Measurements from ENCODE around the gene DDX23. TPM values are rescaled to one million over a fixed set of nuclear protein-coding genes. Genes with fewer than 3 reads are reported as not detected.
"Not testable (repeated sequence)": the region's sequence is repeated elsewhere in the genome, so short reads cannot be mapped to it uniquely, and the experiment has no call there.

DDX23 gene
- total RNA-seq, 1 experiment from 2014 or later = 37.0 TPM

- Histone ChIP-seq H3K27ac (ENCODE audit: low read length) (no peak overlapping the region), H2AFZ (ENCODE audit: low read length) (no peak overlapping the region)
These were observed 6.1 kb upstream of the DDX23 start for GRCh38 chr12:48858043-48858442.

GRCh38 chr12:48857278-48857994 lies 5.5 kb upstream of the DDX23 start:
- peak; percentile 89 for DNase-seq

More at GRCh38 chr12:48858043-48858442, 6.1 kb upstream of the DDX23 start:
- H3K36me3 ChIP-seq (ENCODE audit: insufficient read depth, low read length) = no peaks in the 10 kb centered on the region
- peak; percentile 63 for DNase-seq
- peak overlapping the region; percentile 51; the same call in 1 of the 2 replicates for H3K4me3 ChIP-seq (ENCODE audit: low read length)
- H3K9me2 ChIP-seq (replicated peaks; ENCODE audit: insufficient read depth, low read length) = no peaks in the 10 kb centered on the region
- no peaks in the 10 kb centered on the region for H3K9me3 ChIP-seq (ENCODE audit: low read length)
- no peaks in the 10 kb centered on the region for H4K20me1 ChIP-seq (ENCODE audit: insufficient read depth, low read depth, low read length)
- H3K27me3 ChIP-seq (ENCODE audit: low read length) = no peaks in the 10 kb centered on the region
- peak overlapping the region; percentile 66 for H3K4me2 ChIP-seq (ENCODE audit: low read depth, low read length, poor library complexity, severe bottlenecking)
- H3K4me1 ChIP-seq (ENCODE audit: low read length) = peaks cover 21% of the 10 kb centered on the region
- H3K79me2 ChIP-seq (ENCODE audit: low read length) = no peaks in the 10 kb centered on the region
- H3K9ac ChIP-seq (ENCODE audit: low read length) = peak overlapping the region; percentile 44; the same call in 1 of the 2 replicates

GRCh38 chr12:48856379-48856778 lies 4.4 kb upstream of the DDX23 start:
- H3K4me3 ChIP-seq (ENCODE audit: low read length) = no peak overlapping the region
- no peaks in the 10 kb centered on the region for H3K36me3 ChIP-seq (ENCODE audit: insufficient read depth, low read length)

More at GRCh38 chr12:48857278-48857994, 5.5 kb upstream of the DDX23 start:
- peak overlapping the region; percentile 66 for H3K4me2 ChIP-seq (ENCODE audit: low read depth, low read length, poor library complexity, severe bottlenecking)
- no peak overlapping the region for H3K27ac ChIP-seq (ENCODE audit: low read length)
- peak overlapping the region; percentile 44 for H3K9ac ChIP-seq (ENCODE audit: low read length)
- peak overlapping the region; percentile 46; the same call in 1 of the 2 replicates for H2AFZ ChIP-seq (ENCODE audit: low read length)
- H3K79me2 ChIP-seq (ENCODE audit: low read length) = peaks cover 4% of the 10 kb centered on the region
- H3K4me3 ChIP-seq (ENCODE audit: low read length) = peak overlapping the region; percentile 51; the same call in 1 of the 2 replicates
- no peaks in the 10 kb centered on the region for H3K9me3 ChIP-seq (ENCODE audit: low read length)
- no peaks in the 10 kb centered on the region for H4K20me1 ChIP-seq (ENCODE audit: insufficient read depth, low read depth, low read length)
- H3K36me3 ChIP-seq (ENCODE audit: insufficient read depth, low read length) = no peaks in the 10 kb centered on the region
- H3K4me1 ChIP-seq (ENCODE audit: low read length) = peaks cover 27% of the 10 kb centered on the region
- no peaks in the 10 kb centered on the region for H3K27me3 ChIP-seq (ENCODE audit: low read length)
- H3K9me2 ChIP-seq (replicated peaks; ENCODE audit: insufficient read depth, low read length) = no peaks in the 10 kb centered on the region

GRCh38 chr12:48854932-48855331 lies 3.0 kb upstream of the DDX23 start:
- H3K79me2 ChIP-seq (ENCODE audit: low read length) = peaks cover 27% of the 10 kb centered on the region
- H3K4me3 ChIP-seq (ENCODE audit: low read length) = not testable (repeated sequence)

More at GRCh38 chr12:48856379-48856778, 4.4 kb upstream of the DDX23 start:
- Histone ChIP-seq H3K79me2 (ENCODE audit: low read length) (peaks cover 12% of the 10 kb centered on the region), H3K4me2 (ENCODE audit: low read depth, low read length, poor library complexity, severe bottlenecking) (no peak overlapping the region), H3K9me3 (ENCODE audit: low read length) (no peaks in the 10 kb centered on the region), H4K20me1 (ENCODE audit: insufficient read depth, low read depth, low read length) (no peaks in the 10 kb centered on the region), H3K27me3 (ENCODE audit: low read length) (no peaks in the 10 kb centered on the region), H3K4me1 (ENCODE audit: low read length) (peaks cover 28% of the 10 kb centered on the region), H2AFZ (ENCODE audit: low read length) (no peak overlapping the region), H3K27ac (ENCODE audit: low read length) (no peak overlapping the region), H3K9ac (ENCODE audit: low read length) (no peak overlapping the region), H3K9me2 (replicated peaks; ENCODE audit: insufficient read depth, low read length) (no peaks in the 10 kb centered on the region)
- no peak for DNase-seq

GRCh38 chr12:48854488-48854887 lies 2.5 kb upstream of the DDX23 start:
- no peak for DNase-seq
- no peak overlapping the region for H3K4me2 ChIP-seq (ENCODE audit: low read depth, low read length, poor library complexity, severe bottlenecking)
- peaks cover 38% of the 10 kb centered on the region for H3K4me1 ChIP-seq (ENCODE audit: low read length)
- no peak overlapping the region for H3K4me3 ChIP-seq (ENCODE audit: low read length)
- H3K9me2 ChIP-seq (replicated peaks; ENCODE audit: insufficient read depth, low read length) = no peaks in the 10 kb centered on the region
- no peak overlapping the region for H2AFZ ChIP-seq (ENCODE audit: low read length)
- H3K27ac ChIP-seq (ENCODE audit: low read length) = no peak overlapping the region
- no peaks in the 10 kb centered on the region for H3K36me3 ChIP-seq (ENCODE audit: insufficient read depth, low read length)
- peaks cover 31% of the 10 kb centered on the region for H3K79me2 ChIP-seq (ENCODE audit: low read length)
- no peak overlapping the region for H3K9ac ChIP-seq (ENCODE audit: low read length)
- H3K9me3 ChIP-seq (ENCODE audit: low read length) = no peaks in the 10 kb centered on the region
- peaks cover 5% of the 10 kb centered on the region; the same call in 1 of the 2 replicates for H4K20me1 ChIP-seq (ENCODE audit: insufficient read depth, low read depth, low read length)
- no peaks in the 10 kb centered on the region for H3K27me3 ChIP-seq (ENCODE audit: low read length)

More at GRCh38 chr12:48854932-48855331, 3.0 kb upstream of the DDX23 start:
- not testable (repeated sequence) for H3K27ac ChIP-seq (ENCODE audit: low read length); H4K20me1 ChIP-seq (ENCODE audit: insufficient read depth, low read depth, low read length); H3K9me2 ChIP-seq (replicated peaks; ENCODE audit: insufficient read depth, low read length); DNase-seq; H2AFZ ChIP-seq (ENCODE audit: low read length); H3K4me2 ChIP-seq (ENCODE audit: low read depth, low read length, poor library complexity, severe bottlenecking); H3K9ac ChIP-seq (ENCODE audit: low read length); H3K9me3 ChIP-seq (ENCODE audit: low read length); H3K27me3 ChIP-seq (ENCODE audit: low read length); H3K36me3 ChIP-seq (ENCODE audit: insufficient read depth, low read length)
- peaks cover 38% of the 10 kb centered on the region for H3K4me1 ChIP-seq (ENCODE audit: low read length)

- H4K20me1 ChIP-seq (ENCODE audit: insufficient read depth, low read depth, low read length) = peaks cover 5% of the 10 kb centered on the region; the same call in 1 of the 2 replicates
- peak overlapping the region; percentile 32 for H3K27ac ChIP-seq (ENCODE audit: low read length)
- no peaks in the 10 kb centered on the region for H3K9me2 ChIP-seq (replicated peaks; ENCODE audit: insufficient read depth, low read length)
- H2AFZ ChIP-seq (ENCODE audit: low read length) = peak overlapping the region; percentile 73
- peaks cover 43% of the 10 kb centered on the region for H3K79me2 ChIP-seq (ENCODE audit: low read length)
- H3K9me3 ChIP-seq (ENCODE audit: low read length) = no peaks in the 10 kb centered on the region
- H3K36me3 ChIP-seq (ENCODE audit: insufficient read depth, low read length) = peaks cover 3% of the 10 kb centered on the region; the same call in 1 of the 2 replicates
- peaks cover 34% of the 10 kb centered on the region for H3K4me1 ChIP-seq (ENCODE audit: low read length)
- H3K4me3 ChIP-seq (ENCODE audit: low read length) = peak overlapping the region; percentile 85
- peak; percentile 97 for DNase-seq
- H3K4me2 ChIP-seq (ENCODE audit: low read depth, low read length, poor library complexity, severe bottlenecking) = peak overlapping the region; percentile 98
- H3K9ac ChIP-seq (ENCODE audit: low read length) = peak overlapping the region; percentile 72
- no peaks in the 10 kb centered on the region for H3K27me3 ChIP-seq (ENCODE audit: low read length)
These were observed 1.0 kb upstream of the DDX23 start for GRCh38 chr12:48852734-48853688.

- not testable (repeated sequence) for H4K20me1 ChIP-seq (ENCODE audit: insufficient read depth, low read depth, low read length); H3K4me3 ChIP-seq (ENCODE audit: low read length); H3K27me3 ChIP-seq (ENCODE audit: low read length); H3K9ac ChIP-seq (ENCODE audit: low read length); DNase-seq; H3K4me2 ChIP-seq (ENCODE audit: low read depth, low read length, poor library complexity, severe bottlenecking); H2AFZ ChIP-seq (ENCODE audit: low read length); H3K4me1 ChIP-seq (ENCODE audit: low read length); H3K9me3 ChIP-seq (ENCODE audit: low read length); H3K9me2 ChIP-seq (replicated peaks; ENCODE audit: insufficient read depth, low read length); H3K27ac ChIP-seq (ENCODE audit: low read length)
- peaks cover 12% of the 10 kb centered on the region for H3K79me2 ChIP-seq (ENCODE audit: low read length)
- H3K36me3 ChIP-seq (ENCODE audit: insufficient read depth, low read length) = peaks cover 29% of the 10 kb centered on the region
These were observed 9.9 kb downstream of the DDX23 start for GRCh38 chr12:48842021-48842420.

- Histone ChIP-seq H4K20me1 (ENCODE audit: insufficient read depth, low read depth, low read length) (no peaks in the 10 kb centered on the region), H3K27ac (ENCODE audit: low read length) (no peak overlapping the region), H3K79me2 (ENCODE audit: low read length) (no peaks in the 10 kb centered on the region), H3K4me2 (ENCODE audit: low read depth, low read length, poor library complexity, severe bottlenecking) (no peak overlapping the region), H3K27me3 (ENCODE audit: low read length) (no peaks in the 10 kb centered on the region), H3K9ac (ENCODE audit: low read length) (no peak overlapping the region), H3K9me3 (ENCODE audit: low read length) (no peaks in the 10 kb centered on the region), H3K4me3 (ENCODE audit: low read length) (no peak overlapping the region), H3K9me2 (replicated peaks; ENCODE audit: insufficient read depth, low read length) (no peaks in the 10 kb centered on the region), H3K36me3 (ENCODE audit: insufficient read depth, low read length) (peaks cover 21% of the 10 kb centered on the region), H2AFZ (ENCODE audit: low read length) (no peak overlapping the region), H3K4me1 (ENCODE audit: low read length) (no peaks in the 10 kb centered on the region)
- no peak for DNase-seq
These were observed 13.9 kb downstream of the DDX23 start for GRCh38 chr12:48838048-48838447.

Data from Karpas-422 (cell line).